22Rv1 (cell line): ENCODE measurements around the gene LENG9.

Experiments used
- ZFX ChIP-seq: fragments of 450-650 bp; IDR thresholded peaks from 2 replicates; pipeline ENCODE4 v1.6.1; 2017; ENCODE audit warnings: antibody characterized with exemption, borderline replicate concordance
- TF ChIP-seq, protein P1 (sequence below): fragments of 450-650 bp; IDR thresholded peaks from 2 replicates; pipeline ENCODE4 v1.5.1; 2017; ENCODE audit warnings: mild to moderate bottlenecking

GRCh38 chr19:54439174-54439851 lies 24.3 kb downstream of the LENG9 start:
- TF ChIP-seq, protein P1, sequence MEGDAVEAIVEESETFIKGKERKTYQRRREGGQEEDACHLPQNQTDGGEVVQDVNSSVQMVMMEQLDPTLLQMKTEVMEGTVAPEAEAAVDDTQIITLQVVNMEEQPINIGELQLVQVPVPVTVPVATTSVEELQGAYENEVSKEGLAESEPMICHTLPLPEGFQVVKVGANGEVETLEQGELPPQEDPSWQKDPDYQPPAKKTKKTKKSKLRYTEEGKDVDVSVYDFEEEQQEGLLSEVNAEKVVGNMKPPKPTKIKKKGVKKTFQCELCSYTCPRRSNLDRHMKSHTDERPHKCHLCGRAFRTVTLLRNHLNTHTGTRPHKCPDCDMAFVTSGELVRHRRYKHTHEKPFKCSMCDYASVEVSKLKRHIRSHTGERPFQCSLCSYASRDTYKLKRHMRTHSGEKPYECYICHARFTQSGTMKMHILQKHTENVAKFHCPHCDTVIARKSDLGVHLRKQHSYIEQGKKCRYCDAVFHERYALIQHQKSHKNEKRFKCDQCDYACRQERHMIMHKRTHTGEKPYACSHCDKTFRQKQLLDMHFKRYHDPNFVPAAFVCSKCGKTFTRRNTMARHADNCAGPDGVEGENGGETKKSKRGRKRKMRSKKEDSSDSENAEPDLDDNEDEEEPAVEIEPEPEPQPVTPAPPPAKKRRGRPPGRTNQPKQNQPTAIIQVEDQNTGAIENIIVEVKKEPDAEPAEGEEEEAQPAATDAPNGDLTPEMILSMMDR: peak; percentile 75
- TF ChIP-seq ZFX: no peak
